Activated gamma-delta T cell (primary cell): ENCODE measurements around the gene CHCHD4.
"Not testable (repeated sequence)": the region's sequence is repeated elsewhere in the genome, so short reads cannot be mapped to it uniquely, and the experiment has no call there.

Experiments
- DNase-seq: peaks from one replicate; lab custom pipeline; 2025; lab: John Stamatoyannopoulos, UW

Gene CHCHD4

GRCh38 chr3:14135581-14135980, 10.9 kb upstream of the CHCHD4 start:
- no peak for DNase-seq

GRCh38 chr3:14134291-14134690, 9.6 kb upstream of the CHCHD4 start:
- no peak for DNase-seq

- DNase-seq, result no peak
Observed at GRCh38 chr3:14133876-14134275, 9.2 kb upstream of the CHCHD4 start.

GRCh38 chr3:14133188-14133800, 8.6 kb upstream of the CHCHD4 start:
- no peak for DNase-seq

GRCh38 chr3:14132689-14133088, 8.0 kb upstream of the CHCHD4 start:
- DNase-seq, result no peak

- no peak for DNase-seq
Observed at GRCh38 chr3:14132120-14132519, 7.5 kb upstream of the CHCHD4 start.

GRCh38 chr3:14131134-14131533, 6.5 kb upstream of the CHCHD4 start:
- no peak for DNase-seq

- DNase-seq, result no peak
Observed at GRCh38 chr3:14130707-14131106, 6.0 kb upstream of the CHCHD4 start.

- DNase-seq, result no peak
Observed at GRCh38 chr3:14130230-14130629, 5.6 kb upstream of the CHCHD4 start.

- DNase-seq, result no peak
Observed at GRCh38 chr3:14129296-14129695, 4.6 kb upstream of the CHCHD4 start.

- no peak for DNase-seq
Observed at GRCh38 chr3:14128724-14129123, 4.1 kb upstream of the CHCHD4 start.

GRCh38 chr3:14127516-14128161, 3.0 kb upstream of the CHCHD4 start:
- DNase-seq, result no peak

- DNase-seq, result no peak
Observed at GRCh38 chr3:14126887-14127505, 2.3 kb upstream of the CHCHD4 start.

GRCh38 chr3:14126017-14126886, 1.6 kb upstream of the CHCHD4 start:
- DNase-seq, result no peak

GRCh38 chr3:14125193-14126016, 735 bp upstream of the CHCHD4 start:
- no peak for DNase-seq

GRCh38 chr3:14124223-14124614, 451 bp downstream of the CHCHD4 start:
- no peak for DNase-seq

- DNase-seq, result no peak
Observed at GRCh38 chr3:14123308-14124222, 1.1 kb downstream of the CHCHD4 start.

- DNase-seq, result no peak
Observed at GRCh38 chr3:14122301-14122700, 2.4 kb downstream of the CHCHD4 start.

- DNase-seq, result no peak
Observed at GRCh38 chr3:14121859-14122258, 2.8 kb downstream of the CHCHD4 start.

- not testable (repeated sequence) for DNase-seq
Observed at GRCh38 chr3:14120921-14121448, 3.7 kb downstream of the CHCHD4 start.
